Measurements from ENCODE around the gene LTBP1.

Gene LTBP1

DNA sequence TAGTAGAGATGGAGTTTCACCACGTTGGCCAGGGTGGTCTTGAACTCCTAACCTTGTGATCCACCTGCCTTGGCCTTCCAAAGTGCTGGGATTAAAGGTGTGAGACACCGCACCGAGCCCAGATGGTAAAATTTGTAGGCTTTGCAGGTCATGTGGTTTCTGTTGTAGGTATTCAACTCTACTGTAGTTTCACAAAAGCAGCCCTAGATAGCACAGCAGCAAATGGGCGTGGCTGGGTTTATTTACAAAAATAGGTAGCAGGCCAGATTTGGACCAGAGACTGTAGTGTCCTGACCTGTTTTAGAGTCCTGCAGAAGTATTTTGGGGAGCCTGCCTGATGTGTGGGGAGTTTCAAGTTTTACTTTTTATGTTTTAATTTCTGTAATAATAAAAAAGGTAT lies 445.6 kb downstream of the LTBP1 start:
- DNase-seq = no peak

DNA sequence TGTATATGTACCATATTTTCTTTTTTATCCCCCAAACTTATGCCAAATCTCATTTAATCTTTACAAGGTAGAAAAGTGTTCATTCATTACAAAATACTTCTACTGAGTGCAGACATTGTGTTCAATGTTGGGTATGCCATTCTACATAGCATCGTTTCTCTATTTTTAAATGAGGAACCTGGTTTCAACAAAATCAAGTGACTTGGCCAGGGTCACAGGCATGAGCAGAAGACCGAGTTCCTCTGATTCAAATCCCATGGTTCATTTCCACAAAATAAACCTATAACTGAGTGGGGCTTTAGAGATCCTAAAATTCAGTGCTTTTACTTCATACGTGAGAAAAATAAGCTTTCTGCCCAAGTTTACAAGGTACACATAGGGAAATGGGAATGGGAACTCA lies 448.3 kb downstream of the LTBP1 start:
- no peak for DNase-seq

DNA sequence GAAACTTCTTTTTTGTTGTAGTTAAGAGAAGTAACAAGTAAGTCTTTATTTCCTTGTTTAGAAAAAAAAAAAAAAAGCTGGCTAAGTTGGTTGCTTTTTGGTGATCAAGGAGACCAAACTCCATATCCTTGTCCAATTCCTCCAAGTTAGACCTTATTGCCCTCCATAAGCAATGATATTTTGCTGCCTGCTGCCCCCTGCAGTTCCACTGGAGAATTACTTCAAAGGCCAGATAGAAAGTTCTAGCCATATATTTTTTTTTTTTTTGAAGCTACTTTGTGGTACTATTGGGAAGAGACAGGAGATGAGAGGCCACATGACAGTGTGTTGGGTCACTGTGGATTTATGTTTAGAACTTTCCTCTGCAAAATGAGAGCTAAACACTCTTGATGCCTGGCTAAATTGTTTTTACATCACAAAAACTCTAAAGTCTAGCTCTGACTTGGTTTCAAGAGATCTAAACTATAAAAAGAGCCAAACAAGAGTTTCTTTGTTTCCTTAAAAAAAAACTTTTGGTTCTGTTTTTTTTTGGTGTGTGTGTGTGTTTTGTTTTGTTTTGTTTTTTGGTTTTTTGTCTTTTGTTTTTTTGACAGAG lies 449.0 kb downstream of the LTBP1 start:
- peak; percentile 62 for DNase-seq

GRCh38 chr2:33404321-33404720 lies 457.6 kb downstream of the LTBP1 start:
- DNase-seq = no peak

GRCh38 chr2:33406622-33407021 lies 459.9 kb downstream of the LTBP1 start:
- no peak for DNase-seq

- DNase-seq = no peak
Observed at GRCh38 chr2:33408109-33408508, 461.4 kb downstream of the LTBP1 start.

DNA sequence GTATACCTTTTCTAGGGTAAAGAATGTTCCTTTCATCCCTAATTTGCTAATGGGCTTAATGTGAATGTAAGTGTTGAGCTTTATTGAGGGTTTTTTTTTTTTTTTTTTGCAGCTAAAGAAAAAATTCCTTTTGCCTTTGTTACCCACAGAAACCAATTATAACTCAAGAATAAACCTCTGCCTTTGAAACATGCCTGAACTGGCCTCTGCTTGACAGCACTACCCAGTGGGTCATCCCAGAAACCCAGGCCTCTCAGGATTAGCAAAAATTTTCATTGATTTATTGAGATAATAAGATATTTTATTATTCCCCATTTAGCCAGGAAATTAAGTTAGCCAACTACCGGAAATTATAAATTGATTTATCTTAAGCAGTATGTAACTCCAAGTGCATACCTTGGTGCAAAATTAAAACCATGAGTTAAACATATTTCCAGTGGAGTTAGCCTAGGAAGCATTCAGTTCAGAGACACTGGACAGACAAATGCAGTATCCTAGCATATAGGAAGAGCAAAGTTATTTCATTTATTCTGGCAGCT lies 462.7 kb downstream of the LTBP1 start:
- no peak for DNase-seq

GRCh38 chr2:33411765-33412164 lies 465.0 kb downstream of the LTBP1 start:
- DNase-seq = peak; percentile 45

- DNase-seq = peak; percentile 64
Observed at GRCh38 chr2:33412920-33413319, 466.2 kb downstream of the LTBP1 start.

GRCh38 chr2:33419581-33420200 lies 472.9 kb downstream of the LTBP1 start:
- DNase-seq = no peak

- DNase-seq = no peak
Observed at GRCh38 chr2:33420726-33421125, 474.0 kb downstream of the LTBP1 start.

GRCh38 chr2:33421820-33422219 lies 475.1 kb downstream of the LTBP1 start:
- peak; percentile 68 for DNase-seq

DNA sequence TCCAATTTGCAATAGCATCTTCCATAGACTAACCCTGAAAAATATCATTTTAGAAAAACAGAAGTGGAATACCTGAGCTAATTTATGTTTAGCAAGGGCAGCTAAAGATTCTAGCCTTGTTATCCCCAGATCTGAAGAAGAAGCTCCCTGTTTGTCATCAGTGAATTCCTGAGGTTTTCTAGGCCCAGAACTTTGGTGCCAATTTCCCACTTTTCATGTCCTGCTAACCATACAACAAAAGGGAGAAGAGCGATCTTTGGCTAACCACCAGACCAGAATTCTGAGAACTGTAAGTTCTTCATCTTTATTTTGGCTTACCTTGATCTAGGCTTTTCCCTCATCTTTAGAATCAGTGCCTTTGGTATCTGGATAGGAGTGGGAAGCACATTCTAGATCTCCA lies 478.4 kb downstream of the LTBP1 start:
- peak; percentile 22 for DNase-seq

DNA sequence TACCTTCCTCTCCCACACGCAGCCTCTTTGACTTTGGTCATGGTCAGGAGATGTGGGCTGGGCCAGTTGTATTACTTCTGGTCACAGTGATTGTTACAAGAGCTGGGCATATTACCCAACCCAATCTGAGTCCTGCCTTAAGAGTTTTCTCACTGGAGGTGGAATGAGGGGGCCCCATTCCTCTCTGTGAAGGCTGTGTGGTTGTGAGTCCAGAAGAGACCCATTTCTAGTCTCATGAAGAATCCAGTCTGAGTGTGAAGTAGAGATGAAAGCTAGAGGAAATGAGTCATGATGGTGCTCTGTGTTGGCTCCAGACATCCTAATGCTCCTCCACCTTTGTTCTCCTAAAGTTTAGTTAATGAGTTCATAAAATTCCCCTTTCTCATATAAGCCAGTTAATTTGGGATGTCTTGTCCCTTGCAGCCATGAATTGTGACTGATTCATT lies 478.9 kb downstream of the LTBP1 start:
- peak; percentile 64 for DNase-seq

- DNase-seq = peak; percentile 71
Observed at GRCh38 chr2:33426666-33427231, 480.0 kb downstream of the LTBP1 start.

DNA sequence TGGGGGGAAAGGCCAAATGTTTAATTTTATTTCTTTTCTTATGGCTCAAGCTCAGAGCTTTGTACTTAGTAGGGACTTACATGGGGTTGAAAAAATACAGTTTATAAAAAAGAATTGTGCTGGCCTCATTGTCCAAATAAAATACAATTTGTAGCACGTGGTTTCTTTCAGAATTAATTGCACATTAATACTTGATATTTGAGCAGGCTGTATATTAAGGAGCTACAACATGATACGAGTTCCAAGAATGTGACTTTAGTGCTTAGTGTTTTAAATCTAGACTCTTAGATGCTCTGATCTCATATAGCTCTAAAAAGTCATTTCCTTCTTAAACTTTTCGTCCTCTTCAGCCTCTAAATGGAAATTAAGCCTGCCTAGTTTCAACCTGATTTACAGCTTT lies 483.3 kb downstream of the LTBP1 start:
- DNase-seq = no peak

DNA sequence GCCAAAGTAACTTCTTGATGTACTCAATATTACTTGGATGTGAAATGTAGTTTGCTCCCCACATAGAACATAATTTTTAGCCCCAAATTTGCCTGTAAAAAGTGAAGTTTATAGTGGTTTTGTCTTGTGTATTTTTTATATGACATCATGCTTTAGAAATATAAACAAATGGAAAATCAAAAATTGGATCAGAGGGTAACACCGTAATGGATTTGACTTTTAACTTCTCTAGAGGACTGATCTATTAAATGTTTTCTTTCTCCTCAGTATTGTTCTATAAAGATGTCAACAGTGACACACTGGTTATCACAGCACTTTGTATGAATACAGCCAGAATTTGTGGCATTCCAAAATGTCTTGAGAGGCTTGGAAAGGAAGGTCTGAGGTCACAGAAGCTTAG lies 484.1 kb downstream of the LTBP1 start:
- no peak for DNase-seq

GRCh38 chr2:33432871-33433270 lies 486.1 kb downstream of the LTBP1 start:
- DNase-seq = no peak

GRCh38 chr2:33433279-33434235 lies 486.8 kb downstream of the LTBP1 start:
- DNase-seq = no peak

GRCh38 chr2:33435518-33435917 lies 488.8 kb downstream of the LTBP1 start:
- DNase-seq = no peak

DNA sequence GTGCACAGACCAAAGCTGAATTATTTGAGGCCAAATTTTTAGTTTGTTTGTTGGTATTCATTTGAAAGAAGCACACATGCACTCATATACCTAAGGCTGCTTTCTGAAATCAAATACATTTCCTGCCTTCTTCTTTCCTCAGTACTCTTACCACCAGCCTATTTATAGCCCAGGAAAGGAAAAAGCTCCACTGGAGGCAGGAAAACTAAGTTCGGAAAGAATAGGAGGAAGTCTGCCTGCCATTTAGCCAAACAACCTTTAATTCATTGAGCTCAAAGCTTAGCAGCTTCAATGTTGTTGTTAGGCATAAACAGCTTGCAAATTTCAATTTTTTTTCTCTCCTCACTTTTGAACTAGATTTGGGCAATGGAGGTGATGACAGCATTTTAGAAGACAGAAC lies 489.3 kb downstream of the LTBP1 start:
- no peak for DNase-seq

GRCh38 chr2:33437297-33437696 lies 490.5 kb downstream of the LTBP1 start:
- DNase-seq = peak; percentile 93

GRCh38 chr2:33437815-33438214 lies 491.1 kb downstream of the LTBP1 start:
- DNase-seq = no peak
